HUES48 (cell line): ENCODE data around the gene HYOU1.

ENCODE experiments used
- H3K27ac ChIP-seq: one replicate; pipeline ENCODE4 v1.7.0; 2013; ENCODE audit warnings: low read depth, low read length, inconsistent platforms
- H3K27me3 ChIP-seq: 2 replicates; pipeline ENCODE4 v1.6.1; 2013; ENCODE audit warnings: mild to moderate bottlenecking, low read length; ENCODE audit not compliant: control insufficient read depth, insufficient read depth
- H3K36me3 ChIP-seq: 2 replicates; pipeline ENCODE4 v1.6.1; 2013; ENCODE audit warnings: low read length; ENCODE audit not compliant: control insufficient read depth, insufficient read depth
- H3K4me1 ChIP-seq: 2 replicates; pipeline ENCODE4 v1.6.1; 2013; ENCODE audit warnings: mild to moderate bottlenecking, low read length; ENCODE audit not compliant: control insufficient read depth, insufficient read depth
- H3K4me3 ChIP-seq: 2 replicates; pipeline ENCODE4 v1.5.1; 2013; ENCODE audit warnings: mild to moderate bottlenecking, low read depth, low read length
- H3K9ac ChIP-seq: 2 replicates; pipeline ENCODE4 v1.6.1; 2013; ENCODE audit warnings: mild to moderate bottlenecking, low read depth, low read length, moderate library complexity
- H3K9me3 ChIP-seq: 2 replicates; pipeline ENCODE4 v1.6.1; 2013; ENCODE audit warnings: low read length; ENCODE audit not compliant: control insufficient read depth, insufficient read depth

HYOU1 gene

GRCh38 chr11:119055901-119056300 is 1.1 kb downstream of the HYOU1 start:
- Histone ChIP-seq H3K27me3 (no peaks in the 10 kb centered on the region), H3K36me3 (peaks cover 48% of the 10 kb centered on the region), H3K9ac (peak overlapping the region; percentile 87; the same call in 1 of the 2 replicates), H3K27ac (peak overlapping the region; percentile 95), H3K4me1 (no peaks in the 10 kb centered on the region), H3K4me3 (peak overlapping the region; percentile 96), H3K9me3 (no peaks in the 10 kb centered on the region)

GRCh38 chr11:119054418-119054817 is 2.6 kb downstream of the HYOU1 start:
- Histone ChIP-seq H3K27me3 (no peaks in the 10 kb centered on the region), H3K4me3 (no peak overlapping the region), H3K9ac (no peak overlapping the region), H3K36me3 (peaks cover 63% of the 10 kb centered on the region), H3K27ac (no peak overlapping the region), H3K4me1 (no peaks in the 10 kb centered on the region), H3K9me3 (no peaks in the 10 kb centered on the region)

DNA sequence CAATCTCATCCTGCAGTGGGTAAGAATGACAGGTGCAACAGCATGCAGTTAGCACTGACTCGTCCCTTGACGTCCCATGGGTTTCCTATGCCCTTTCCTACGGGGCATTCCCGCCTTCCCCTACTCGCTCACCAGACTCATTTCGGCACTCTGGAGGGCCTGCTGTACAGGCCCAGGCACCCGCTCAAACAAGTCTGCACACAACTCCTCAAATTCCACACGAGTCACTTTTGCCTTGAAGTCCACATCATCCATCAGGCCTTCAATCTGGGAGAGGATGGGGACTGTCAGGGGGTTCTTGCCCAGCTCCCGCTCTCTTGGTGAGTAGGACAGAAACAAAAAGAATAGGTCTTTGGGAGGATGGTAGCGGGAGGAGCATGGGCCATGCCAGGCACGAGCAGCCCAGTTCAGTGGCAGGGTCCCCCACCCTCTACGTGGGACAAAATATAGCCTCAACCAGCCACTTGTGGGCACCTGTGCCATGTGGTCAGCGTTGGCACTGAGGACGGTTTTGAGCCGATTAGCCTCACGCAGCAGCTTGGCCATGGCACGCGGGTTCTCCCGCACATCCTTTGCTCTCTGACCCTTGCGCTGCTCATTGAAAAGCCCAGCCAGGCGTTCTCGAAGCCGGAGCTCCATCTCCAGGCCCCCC is 4.7 kb downstream of the HYOU1 start:
- H3K4me3 ChIP-seq: no peak overlapping the region
- peaks cover 84% of the 10 kb centered on the region for H3K36me3 ChIP-seq
- no peak overlapping the region for H3K9ac ChIP-seq

GRCh38 chr11:119051440-119052162 is 5.4 kb downstream of the HYOU1 start:
- Histone ChIP-seq H3K9ac (no peak overlapping the region), H3K27ac (no peak overlapping the region), H3K9me3 (no peaks in the 10 kb centered on the region), H3K4me1 (no peaks in the 10 kb centered on the region), H3K27me3 (no peaks in the 10 kb centered on the region), H3K4me3 (no peak overlapping the region), H3K36me3 (peaks cover 91% of the 10 kb centered on the region)

More for the DNA sequence above, 4.7 kb downstream of the HYOU1 start:
- no peaks in the 10 kb centered on the region for H3K27me3 ChIP-seq
- no peak overlapping the region for H3K27ac ChIP-seq
- H3K9me3 ChIP-seq: no peaks in the 10 kb centered on the region
- H3K4me1 ChIP-seq: no peaks in the 10 kb centered on the region

- H3K4me3 ChIP-seq: no peak overlapping the region
- no peak overlapping the region for H3K27ac ChIP-seq
- H3K36me3 ChIP-seq: peaks cover 99% of the 10 kb centered on the region
- H3K9ac ChIP-seq: no peak overlapping the region
- no peaks in the 10 kb centered on the region for H3K27me3 ChIP-seq
- H3K9me3 ChIP-seq: no peaks in the 10 kb centered on the region
- H3K4me1 ChIP-seq: peaks cover 6% of the 10 kb centered on the region; the same call in 1 of the 2 replicates
Measured at GRCh38 chr11:119049081-119049480, 7.9 kb downstream of the HYOU1 start.

GRCh38 chr11:119048644-119049043 is 8.4 kb downstream of the HYOU1 start:
- Histone ChIP-seq H3K4me3 (no peak overlapping the region), H3K9ac (no peak overlapping the region), H3K27me3 (no peaks in the 10 kb centered on the region), H3K27ac (no peak overlapping the region), H3K9me3 (no peaks in the 10 kb centered on the region), H3K36me3 (peaks cover 94% of the 10 kb centered on the region), H3K4me1 (peaks cover 6% of the 10 kb centered on the region; the same call in 1 of the 2 replicates)

GRCh38 chr11:119047205-119047604 is 9.8 kb downstream of the HYOU1 start:
- Histone ChIP-seq H3K9me3 (no peaks in the 10 kb centered on the region), H3K4me1 (peaks cover 6% of the 10 kb centered on the region; the same call in 1 of the 2 replicates), H3K27ac (no peak overlapping the region), H3K36me3 (peaks cover 80% of the 10 kb centered on the region), H3K4me3 (no peak overlapping the region), H3K27me3 (no peaks in the 10 kb centered on the region), H3K9ac (no peak overlapping the region)

- Histone ChIP-seq H3K9ac (no peak overlapping the region), H3K27me3 (no peaks in the 10 kb centered on the region), H3K4me3 (no peak overlapping the region), H3K4me1 (peaks cover 6% of the 10 kb centered on the region; the same call in 1 of the 2 replicates), H3K36me3 (peaks cover 73% of the 10 kb centered on the region), H3K27ac (no peak overlapping the region), H3K9me3 (no peaks in the 10 kb centered on the region)
Measured at GRCh38 chr11:119046489-119046888, 10.5 kb downstream of the HYOU1 start.

- Histone ChIP-seq H3K9me3 (no peaks in the 10 kb centered on the region), H3K27ac (no peak overlapping the region), H3K9ac (no peak overlapping the region), H3K36me3 (peaks cover 55% of the 10 kb centered on the region), H3K4me3 (no peak overlapping the region), H3K4me1 (peaks cover 6% of the 10 kb centered on the region; the same call in 1 of the 2 replicates), H3K27me3 (no peaks in the 10 kb centered on the region)
Measured at GRCh38 chr11:119044708-119045107, 12.3 kb downstream of the HYOU1 start.

DNA sequence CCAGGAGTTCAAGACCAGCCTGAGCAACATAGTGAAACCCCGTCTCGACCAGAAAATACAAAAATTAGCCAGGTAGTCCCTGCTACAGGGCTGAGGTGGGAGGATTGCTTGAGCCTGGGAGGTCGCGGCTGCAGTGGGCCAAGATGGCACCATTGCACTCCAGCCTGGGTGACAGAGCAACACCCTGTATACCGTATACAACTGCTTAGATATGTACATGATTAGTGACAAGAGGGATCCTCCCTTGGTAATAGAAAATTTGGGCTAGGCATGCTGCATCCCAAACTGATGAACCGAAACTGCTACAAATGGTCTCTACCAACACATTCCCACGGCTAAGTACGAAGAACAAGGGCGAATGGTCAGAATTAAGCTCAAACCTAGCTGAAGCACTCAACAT is 14.1 kb downstream of the HYOU1 start:
- Histone ChIP-seq H3K4me3 (no peak overlapping the region), H3K4me1 (peaks cover 6% of the 10 kb centered on the region; the same call in 1 of the 2 replicates), H3K36me3 (peaks cover 37% of the 10 kb centered on the region), H3K27ac (no peak overlapping the region), H3K9me3 (no peaks in the 10 kb centered on the region), H3K9ac (no peak overlapping the region), H3K27me3 (no peaks in the 10 kb centered on the region)

- Histone ChIP-seq H3K4me1 (peaks cover 6% of the 10 kb centered on the region; the same call in 1 of the 2 replicates), H3K4me3 (no peak overlapping the region), H3K36me3 (peaks cover 27% of the 10 kb centered on the region), H3K9ac (no peak overlapping the region), H3K27ac (no peak overlapping the region), H3K27me3 (no peaks in the 10 kb centered on the region), H3K9me3 (no peaks in the 10 kb centered on the region)
Measured at GRCh38 chr11:119041821-119042514, 15.0 kb downstream of the HYOU1 start.
